GM12801 (cell line): ENCODE results near the gene TTBK2.

Experiments
- TF ChIP-seq, protein P1 (sequence below): IDR thresholded peaks from one replicate; pipeline ENCODE4 v1.5.1; 2011; ENCODE audit warnings: control low read depth; ENCODE audit not compliant: insufficient read length; ENCODE audit errors: extremely low read depth

TTBK2 gene

DNA sequence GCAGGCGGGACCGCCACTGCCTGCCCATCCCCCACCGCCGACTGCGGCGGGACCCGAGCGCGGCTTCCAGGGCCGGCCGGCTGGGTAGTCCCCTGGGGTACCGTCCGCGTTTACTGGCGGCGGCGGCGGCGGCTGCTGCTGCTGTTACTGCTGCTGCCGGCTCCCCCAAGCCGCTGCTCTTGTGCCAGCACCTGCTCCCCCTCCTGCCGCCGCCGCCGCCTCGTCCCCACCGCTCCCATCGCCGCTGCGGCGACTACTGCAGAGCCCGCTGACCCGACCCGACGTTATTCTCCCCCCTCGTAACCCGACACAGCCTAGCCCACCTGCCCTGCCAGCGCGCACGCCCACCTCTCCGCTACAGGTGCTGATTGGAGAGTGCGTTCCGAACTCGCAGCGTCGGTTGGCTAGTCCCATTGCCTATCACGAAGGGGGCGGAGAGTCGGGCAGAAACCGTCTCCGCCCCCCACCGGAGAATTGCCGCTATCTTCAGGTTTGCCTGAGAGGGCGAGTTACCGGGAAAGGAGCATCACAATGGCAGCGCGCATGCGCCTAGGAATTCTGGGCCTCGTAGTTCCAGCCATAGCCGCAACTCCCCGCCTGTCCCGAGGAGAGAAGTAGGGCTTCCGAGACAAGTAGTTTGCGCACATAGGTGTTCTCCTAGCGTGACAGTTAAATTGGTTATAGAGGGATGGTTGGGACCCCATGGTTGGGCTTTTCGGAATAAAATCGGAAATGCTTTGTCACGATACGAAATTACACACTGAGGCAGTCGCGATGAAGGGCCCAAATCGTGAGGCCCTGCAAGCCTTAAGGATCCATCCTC lies at the start of gene TTBK2:
Gene TTBK2, minus strand, starts transcription at position 260 of the 823 bp plus-strand sequence. CDS start 42,161 bp downstream, outside the sequence.
- TF ChIP-seq, protein P1, sequence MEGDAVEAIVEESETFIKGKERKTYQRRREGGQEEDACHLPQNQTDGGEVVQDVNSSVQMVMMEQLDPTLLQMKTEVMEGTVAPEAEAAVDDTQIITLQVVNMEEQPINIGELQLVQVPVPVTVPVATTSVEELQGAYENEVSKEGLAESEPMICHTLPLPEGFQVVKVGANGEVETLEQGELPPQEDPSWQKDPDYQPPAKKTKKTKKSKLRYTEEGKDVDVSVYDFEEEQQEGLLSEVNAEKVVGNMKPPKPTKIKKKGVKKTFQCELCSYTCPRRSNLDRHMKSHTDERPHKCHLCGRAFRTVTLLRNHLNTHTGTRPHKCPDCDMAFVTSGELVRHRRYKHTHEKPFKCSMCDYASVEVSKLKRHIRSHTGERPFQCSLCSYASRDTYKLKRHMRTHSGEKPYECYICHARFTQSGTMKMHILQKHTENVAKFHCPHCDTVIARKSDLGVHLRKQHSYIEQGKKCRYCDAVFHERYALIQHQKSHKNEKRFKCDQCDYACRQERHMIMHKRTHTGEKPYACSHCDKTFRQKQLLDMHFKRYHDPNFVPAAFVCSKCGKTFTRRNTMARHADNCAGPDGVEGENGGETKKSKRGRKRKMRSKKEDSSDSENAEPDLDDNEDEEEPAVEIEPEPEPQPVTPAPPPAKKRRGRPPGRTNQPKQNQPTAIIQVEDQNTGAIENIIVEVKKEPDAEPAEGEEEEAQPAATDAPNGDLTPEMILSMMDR: no peak

DNA sequence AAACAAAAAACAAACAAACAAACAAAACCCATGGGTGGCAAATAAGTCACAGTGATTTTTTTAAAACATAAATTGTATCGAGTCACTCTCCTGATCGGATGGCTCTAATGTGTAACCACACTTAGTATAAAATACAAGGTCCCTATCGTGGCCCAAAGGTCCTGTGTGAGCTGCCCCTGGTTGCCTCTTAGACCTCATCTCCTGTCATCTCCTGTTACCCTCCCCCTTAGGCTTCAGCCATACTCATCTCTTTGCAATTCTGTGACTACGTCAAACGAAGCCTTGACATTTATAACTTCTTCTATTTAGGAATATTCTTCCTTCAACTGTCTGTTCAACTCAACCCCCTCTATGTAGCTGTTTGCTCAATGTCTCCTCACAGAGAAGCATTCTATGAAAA lies 43.9 kb upstream of the TTBK2 start:
- TF ChIP-seq, protein P1: no peak

DNA sequence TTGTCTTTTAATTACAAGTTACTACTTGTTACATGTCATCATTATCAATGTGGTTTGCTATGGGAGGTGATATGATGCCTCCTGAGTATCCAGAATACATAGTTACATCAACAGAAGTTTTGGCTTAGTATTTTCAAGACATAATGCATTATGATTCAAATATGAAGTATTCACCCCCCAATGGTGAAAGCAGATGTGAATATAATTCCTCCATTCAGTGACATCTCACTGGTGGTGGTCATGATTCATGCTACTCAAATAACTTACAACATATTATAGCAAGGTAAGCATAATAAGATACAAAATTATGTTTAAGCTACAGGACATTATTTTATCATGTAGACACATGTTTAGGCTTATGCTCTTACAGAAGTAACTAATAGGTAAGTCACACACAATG lies 34.9 kb upstream of the TTBK2 start:
- TF ChIP-seq, protein P1: no peak

DNA sequence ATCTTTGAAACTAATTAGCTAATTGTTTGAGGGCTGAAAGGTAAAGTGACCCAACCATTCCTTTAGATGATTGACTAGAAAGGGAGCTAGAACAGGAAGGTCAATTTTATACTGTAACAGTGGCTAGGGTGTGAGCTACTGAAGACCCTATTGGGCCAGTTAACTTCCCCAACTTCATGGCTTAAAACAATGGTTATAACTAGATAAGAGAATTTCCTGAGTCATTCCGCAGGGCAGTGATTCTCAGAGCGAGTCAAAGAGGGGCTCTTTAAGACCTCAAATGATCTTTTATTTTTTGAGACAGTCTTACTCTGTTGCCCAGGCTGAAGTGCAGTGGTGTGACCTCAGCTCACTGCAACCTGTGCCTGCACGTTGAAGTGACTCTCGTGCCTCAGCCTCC lies 33.7 kb upstream of the TTBK2 start:
- TF ChIP-seq, protein P1: no peak

DNA sequence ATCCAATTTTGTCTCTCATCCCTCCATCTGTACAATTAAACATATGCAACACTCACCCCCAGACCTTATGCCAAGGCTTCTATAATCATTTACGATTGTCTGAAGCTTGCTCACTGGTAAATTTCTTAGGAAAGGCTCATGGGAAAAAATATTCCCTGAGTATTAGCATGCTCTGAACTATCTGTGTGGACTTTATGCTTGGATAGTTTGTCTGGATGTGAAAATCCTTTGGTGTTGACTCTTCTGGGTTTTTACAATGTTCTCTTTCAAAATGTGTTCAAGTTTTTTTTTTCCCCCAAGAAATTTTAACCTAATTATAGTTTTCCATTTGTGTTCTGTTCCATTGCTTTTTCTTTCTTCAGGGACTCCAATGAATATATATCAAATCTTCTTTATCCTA lies 19.9 kb upstream of the TTBK2 start:
- TF ChIP-seq, protein P1: no peak

DNA sequence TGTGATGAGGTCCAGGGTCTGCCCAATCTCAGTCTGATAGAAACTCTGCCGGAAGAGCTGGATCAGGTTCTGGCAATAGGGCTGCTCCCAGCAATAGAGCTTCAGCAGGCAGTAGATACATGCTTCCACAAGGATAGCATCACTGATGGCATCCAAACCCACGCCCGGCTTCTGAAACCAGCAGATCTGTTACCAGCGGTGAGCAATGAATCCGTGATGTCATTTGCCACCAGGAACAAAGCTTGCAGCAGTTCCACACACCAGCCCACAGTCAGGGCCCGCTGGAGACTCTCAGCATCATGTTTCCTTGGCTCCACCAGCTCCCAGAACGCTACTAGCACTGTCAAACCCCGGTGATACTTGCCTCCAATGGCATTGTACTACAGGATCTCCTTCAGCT lies 19.3 kb upstream of the TTBK2 start:
- TF ChIP-seq, protein P1: no peak

DNA sequence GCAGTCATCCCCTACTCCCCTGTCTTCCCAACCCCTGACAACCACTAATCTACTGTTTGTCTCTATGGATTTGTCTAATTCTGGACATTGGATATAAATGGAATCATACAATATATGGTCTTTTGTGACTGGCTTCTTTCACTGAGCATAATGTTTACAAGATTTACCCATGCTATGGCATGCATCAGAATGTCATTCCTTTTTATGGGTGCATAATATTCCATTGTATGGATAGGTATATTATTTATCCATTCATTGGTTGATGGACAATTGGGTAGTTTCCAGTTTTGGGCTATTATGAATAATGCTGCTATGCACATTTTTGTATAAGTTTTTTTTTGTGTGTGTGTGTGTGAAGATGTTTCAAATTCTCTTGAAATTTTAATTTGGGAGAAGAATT lies 16.6 kb upstream of the TTBK2 start:
- TF ChIP-seq, protein P1: no peak
